ENCODE data around the gene LAPTM4A.
A peak's percentile ranks its signal among the peaks of the same experiment; 100 is the strongest.
"Not testable (repeated sequence)": the region's sequence is repeated elsewhere in the genome, so short reads cannot be mapped to it uniquely, and the experiment has no call there.

LAPTM4A gene

GRCh38 chr2:20074901-20075300, 23.5 kb upstream of the LAPTM4A start:
- DNase-seq = no peak

- not testable (repeated sequence) for DNase-seq
These were observed 22.7 kb upstream of the LAPTM4A start for GRCh38 chr2:20074046-20074648.

GRCh38 chr2:20073460-20073859, 22.0 kb upstream of the LAPTM4A start:
- no peak for DNase-seq

GRCh38 chr2:20072436-20073158, 21.2 kb upstream of the LAPTM4A start:
- no peak for DNase-seq

- no peak for DNase-seq
These were observed 20.3 kb upstream of the LAPTM4A start for GRCh38 chr2:20071397-20072383.

- no peak for DNase-seq
These were observed 18.3 kb upstream of the LAPTM4A start for GRCh38 chr2:20069756-20070155.

- no peak for DNase-seq
These were observed 16.7 kb upstream of the LAPTM4A start for GRCh38 chr2:20067992-20068584.

- DNase-seq = peak; percentile 36
These were observed 14.6 kb upstream of the LAPTM4A start for GRCh38 chr2:20065885-20066602.

GRCh38 chr2:20064841-20065240, 13.4 kb upstream of the LAPTM4A start:
- DNase-seq = no peak

GRCh38 chr2:20064421-20064820, 13.0 kb upstream of the LAPTM4A start:
- no peak for DNase-seq

- DNase-seq = no peak
These were observed 11.5 kb upstream of the LAPTM4A start for GRCh38 chr2:20062615-20063545.

- no peak for DNase-seq
These were observed 10.5 kb upstream of the LAPTM4A start for GRCh38 chr2:20061940-20062339.

- DNase-seq = no peak
These were observed 10.0 kb upstream of the LAPTM4A start for GRCh38 chr2:20061476-20061875.

GRCh38 chr2:20060106-20060505, 8.7 kb upstream of the LAPTM4A start:
- no peak for DNase-seq

GRCh38 chr2:20057268-20057667, 5.8 kb upstream of the LAPTM4A start:
- DNase-seq = no peak

- no peak for DNase-seq
These were observed 3.5 kb upstream of the LAPTM4A start for GRCh38 chr2:20054931-20055330.

- DNase-seq = no peak
These were observed 2.7 kb upstream of the LAPTM4A start for GRCh38 chr2:20054119-20054518.

- DNase-seq = peak; percentile 61
These were observed 1.4 kb upstream of the LAPTM4A start for GRCh38 chr2:20052861-20053281.

- DNase-seq = no peak
These were observed 912 bp upstream of the LAPTM4A start for GRCh38 chr2:20052229-20052851.

GRCh38 chr2:20050646-20051531, 539 bp downstream of the LAPTM4A start:
- DNase-seq = no peak

All from NCI-H187 treated with DMSO at 0.1 percent for 48 hours (cell line).